GM18868 (cell line): ENCODE data around the gene MAPK9.
"Not testable (repeated sequence)": the region's sequence is repeated elsewhere in the genome, so short reads cannot be mapped to it uniquely, and the experiment has no call there.

Experiments used
- ATAC-seq: cut with Tn5 transposase; IDR thresholded peaks from one replicate; pipeline ENCODE4 v1.9.1; 2021; ENCODE audit warnings: mild to moderate bottlenecking, moderate library complexity; ENCODE audit not compliant: unreplicated experiment

The MAPK9 gene

GRCh38 chr5:180235846-180236245 lies 56.0 kb downstream of the MAPK9 start:
- ATAC-seq: no peak

- ATAC-seq: no peak
These were observed 56.8 kb downstream of the MAPK9 start for GRCh38 chr5:180235077-180235476.

- no peak for ATAC-seq
These were observed 57.6 kb downstream of the MAPK9 start for GRCh38 chr5:180234271-180234670.

GRCh38 chr5:180233729-180234128 lies 58.2 kb downstream of the MAPK9 start:
- no peak for ATAC-seq

- ATAC-seq: no peak
These were observed 61.9 kb downstream of the MAPK9 start for GRCh38 chr5:180230017-180230416.

GRCh38 chr5:180222056-180222455 lies 69.8 kb downstream of the MAPK9 start:
- ATAC-seq: no peak

- no peak for ATAC-seq
These were observed 74.1 kb downstream of the MAPK9 start for GRCh38 chr5:180217797-180218196.

GRCh38 chr5:180216646-180217171 lies 75.2 kb downstream of the MAPK9 start:
- ATAC-seq: no peak

GRCh38 chr5:180215783-180216630 lies 75.9 kb downstream of the MAPK9 start:
- no peak for ATAC-seq

- no peak for ATAC-seq
These were observed 76.8 kb downstream of the MAPK9 start for GRCh38 chr5:180214870-180215770.

- ATAC-seq: no peak
These were observed 78.2 kb downstream of the MAPK9 start for GRCh38 chr5:180213657-180214207.

GRCh38 chr5:180213256-180213600 lies 78.7 kb downstream of the MAPK9 start:
- no peak for ATAC-seq

- no peak for ATAC-seq
These were observed 79.3 kb downstream of the MAPK9 start for GRCh38 chr5:180212363-180213255.

GRCh38 chr5:180211761-180212035 lies 80.2 kb downstream of the MAPK9 start:
- no peak for ATAC-seq

GRCh38 chr5:180210961-180211760 lies 80.7 kb downstream of the MAPK9 start:
- no peak for ATAC-seq

GRCh38 chr5:180210077-180210476 lies 81.8 kb downstream of the MAPK9 start:
- ATAC-seq: not testable (repeated sequence)

GRCh38 chr5:180209137-180209581 lies 82.7 kb downstream of the MAPK9 start, which contains the start of gene RASGEF1C:
Gene RASGEF1C, minus strand, starts transcription at chr5:180209211. Its CDS starts 71,159 bp downstream, at chr5:180138052.
- ATAC-seq: peak; percentile 72

- ATAC-seq: no peak
These were observed 83.3 kb downstream of the MAPK9 start for GRCh38 chr5:180208435-180209081.

GRCh38 chr5:180208038-180208434 lies 83.8 kb downstream of the MAPK9 start:
- no peak for ATAC-seq
